Neural progenitor cell (in vitro differentiated cells): Measurements from ENCODE around the gene NDRG2. TPM values are rescaled to one million over a fixed set of nuclear protein-coding genes. Genes with fewer than 3 reads are reported as not detected.

Source experiments
- DNase-seq: peaks from one replicate; pipeline ENCODE4 v3.0.0-alpha.2; 2016; ENCODE audit warnings: low spot score
- H2AFZ ChIP-seq: fragments of 200-600 bp; sonication (generic); replicated peaks from 2 replicates; pipeline ENCODE4 v1.6.1; 2016; ENCODE audit warnings: antibody characterized with exemption
- H3F3A ChIP-seq: fragments of 200-600 bp; sonication (generic); 2 replicates; pipeline ENCODE4 v1.6.1; 2016; ENCODE audit warnings: antibody characterized with exemption, low read depth
- H3K27ac ChIP-seq: fragments of 200-600 bp; sonication (generic); 2 replicates; pipeline ENCODE4 v1.5.1; 2016; ENCODE audit warnings: mild to moderate bottlenecking
- H3K27me3 ChIP-seq: fragments of 200-600 bp; sonication (generic); 2 replicates; pipeline ENCODE4 v1.6.1; 2016; ENCODE audit warnings: mild to moderate bottlenecking, moderate library complexity
- H3K36me3 ChIP-seq: fragments of 200-600 bp; sonication (generic); 2 replicates; pipeline ENCODE4 v1.5.1; 2016
- H3K4me1 ChIP-seq: fragments of 200-600 bp; sonication (generic); 2 replicates; pipeline ENCODE4 v1.6.1; 2016; ENCODE audit warnings: mixed run types
- H3K4me2 ChIP-seq: fragments of 200-600 bp; sonication (generic); 2 replicates; pipeline ENCODE4 v1.6.1; 2016
- H3K4me3 ChIP-seq: fragments of 200-600 bp; sonication (generic); 2 replicates; pipeline ENCODE4 v1.5.1; 2016
- H3K79me2 ChIP-seq: fragments of 200-600 bp; sonication (generic); 2 replicates; pipeline ENCODE4 v1.6.1; 2016; ENCODE audit warnings: low read depth
- H3K9ac ChIP-seq: fragments of 200-600 bp; sonication (generic); 2 replicates; pipeline ENCODE4 v1.6.1; 2016
- H3K9me3 ChIP-seq: fragments of 200-600 bp; sonication (generic); 2 replicates; pipeline ENCODE4 v1.5.1; 2016; ENCODE audit warnings: low read depth
- H4K20me1 ChIP-seq: fragments of 200-600 bp; sonication (generic); 2 replicates; pipeline ENCODE4 v1.6.1; 2016; ENCODE audit warnings: low read depth
- H3K27ac Mint-ChIP-seq: 3 replicates; pipeline ENCODE4 v1.8.0; 2021; ENCODE audit warnings: mixed read lengths
- H3K27me3 Mint-ChIP-seq: 2 replicates; pipeline ENCODE4 v1.8.0; 2022; ENCODE audit warnings: low read depth, mild to moderate bottlenecking, inconsistent platforms, moderate library complexity, mixed read lengths; ENCODE audit not compliant: insufficient read depth
- H3K36me3 Mint-ChIP-seq: 3 replicates; pipeline ENCODE4 v1.8.0; 2021; ENCODE audit warnings: mixed read lengths
- H3K4me1 Mint-ChIP-seq: 3 replicates; pipeline ENCODE4 v1.8.0; 2021; ENCODE audit warnings: mixed read lengths
- H3K4me3 Mint-ChIP-seq: 3 replicates; pipeline ENCODE4 v1.8.0; 2021; ENCODE audit warnings: mild to moderate bottlenecking, moderate library complexity, mixed read lengths
- H3K9me3 Mint-ChIP-seq: 3 replicates; pipeline ENCODE4 v1.8.0; 2020; ENCODE audit warnings: mixed read lengths
- EZH2 ChIP-seq: fragments of 200-600 bp; sonication (generic); IDR thresholded peaks from 2 replicates; pipeline ENCODE4 v1.6.1; 2017; ENCODE audit warnings: antibody characterized with exemption, mild to moderate bottlenecking, moderate library complexity
- EZH2phosphoT487 ChIP-seq: fragments of 200-600 bp; sonication (generic); IDR thresholded peaks from 2 replicates; pipeline ENCODE4 v1.6.1; 2017; ENCODE audit warnings: antibody characterized with exemption
- total RNA-seq: library from RNA; depleted of rRNA; stranded (reverse); fragments of >200 nt; gene quantifications from 2 replicates; pipeline ENCODE4 v1.2.3, GENCODE V29; 2015; ENCODE audit warnings: low replicate concordance
- TF ChIP-seq, protein P1 (sequence below): fragments of 200-600 bp; sonication (generic); IDR thresholded peaks from 2 replicates; pipeline ENCODE4 v1.5.1; 2017; ENCODE audit warnings: antibody characterized with exemption, mild to moderate bottlenecking

The NDRG2 gene
- total RNA-seq, 1 donor from 2014 or later = 1.3 TPM

GRCh38 chr14:21072031-21072473 is 47.2 kb upstream of the NDRG2 start:
- TF ChIP-seq EZH2phosphoT487 (no peak), EZH2 (no peak)
- TF ChIP-seq, protein P1, sequence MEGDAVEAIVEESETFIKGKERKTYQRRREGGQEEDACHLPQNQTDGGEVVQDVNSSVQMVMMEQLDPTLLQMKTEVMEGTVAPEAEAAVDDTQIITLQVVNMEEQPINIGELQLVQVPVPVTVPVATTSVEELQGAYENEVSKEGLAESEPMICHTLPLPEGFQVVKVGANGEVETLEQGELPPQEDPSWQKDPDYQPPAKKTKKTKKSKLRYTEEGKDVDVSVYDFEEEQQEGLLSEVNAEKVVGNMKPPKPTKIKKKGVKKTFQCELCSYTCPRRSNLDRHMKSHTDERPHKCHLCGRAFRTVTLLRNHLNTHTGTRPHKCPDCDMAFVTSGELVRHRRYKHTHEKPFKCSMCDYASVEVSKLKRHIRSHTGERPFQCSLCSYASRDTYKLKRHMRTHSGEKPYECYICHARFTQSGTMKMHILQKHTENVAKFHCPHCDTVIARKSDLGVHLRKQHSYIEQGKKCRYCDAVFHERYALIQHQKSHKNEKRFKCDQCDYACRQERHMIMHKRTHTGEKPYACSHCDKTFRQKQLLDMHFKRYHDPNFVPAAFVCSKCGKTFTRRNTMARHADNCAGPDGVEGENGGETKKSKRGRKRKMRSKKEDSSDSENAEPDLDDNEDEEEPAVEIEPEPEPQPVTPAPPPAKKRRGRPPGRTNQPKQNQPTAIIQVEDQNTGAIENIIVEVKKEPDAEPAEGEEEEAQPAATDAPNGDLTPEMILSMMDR = no peak
- Histone ChIP-seq H3K4me1 (peaks cover 10% of the 10 kb centered on the region), H3K9me3 (no peaks in the 10 kb centered on the region), H4K20me1 (peaks cover 13% of the 10 kb centered on the region), H3F3A (peaks cover 44% of the 10 kb centered on the region), H3K79me2 (peaks cover 23% of the 10 kb centered on the region), H3K27me3 (peaks cover 7% of the 10 kb centered on the region), H3K4me2 (peak overlapping the region; percentile 92), H3K4me3 (peak overlapping the region; percentile 75), H3K9ac (no peak overlapping the region), H3K27ac (no peak overlapping the region), H2AFZ (no peak overlapping the region), H3K36me3 (no peaks in the 10 kb centered on the region)
- peaks cover 35% of the 10 kb centered on the region for H3K4me1 Mint-ChIP-seq
- peak overlapping the region; percentile 97 for H3K4me3 Mint-ChIP-seq
- H3K27me3 Mint-ChIP-seq = peaks cover 8% of the 10 kb centered on the region
- H3K27ac Mint-ChIP-seq = peak overlapping the region; percentile 88
- no peak for DNase-seq
- peaks cover 32% of the 10 kb centered on the region for H3K36me3 Mint-ChIP-seq
- no peaks in the 10 kb centered on the region for H3K9me3 Mint-ChIP-seq

DNA sequence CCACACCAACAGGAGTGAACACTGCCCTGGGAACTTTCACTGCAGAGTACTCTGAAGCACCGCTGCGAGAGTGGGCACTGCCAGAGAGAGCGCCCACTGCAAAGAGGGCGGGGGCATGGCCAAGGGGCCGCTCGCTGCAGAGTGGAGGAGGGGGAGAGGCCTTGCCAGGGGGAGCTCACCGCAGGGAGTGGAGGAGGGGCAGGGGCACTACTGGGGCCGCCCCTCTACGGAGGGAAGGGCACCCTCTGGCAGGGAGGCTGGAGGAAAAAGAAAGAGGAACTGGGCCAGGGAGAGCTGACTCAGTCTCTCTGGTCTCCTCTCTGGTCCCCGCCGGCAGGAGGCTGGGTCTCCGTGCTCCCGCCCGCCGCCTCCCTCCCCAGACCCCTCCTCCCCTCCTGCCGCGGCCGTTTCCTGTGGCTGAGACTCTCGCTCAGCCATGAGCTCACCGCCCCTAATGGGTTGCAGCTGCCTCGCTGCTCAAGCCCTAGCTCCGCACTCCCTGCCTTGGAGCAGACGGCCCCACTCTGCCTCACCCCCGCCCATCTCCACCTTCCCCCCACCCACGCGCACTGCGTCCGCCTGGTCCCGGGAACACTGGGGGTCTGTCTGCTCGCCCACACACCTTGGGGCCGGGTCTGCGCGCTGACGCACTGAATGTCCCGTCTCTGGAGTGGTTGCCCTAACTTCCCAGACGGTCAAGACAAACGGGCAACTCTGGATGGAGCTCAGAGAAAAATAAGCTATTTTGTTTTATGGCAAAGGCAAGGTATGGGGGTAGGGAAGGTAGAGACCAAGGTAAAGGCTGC is 46.6 kb upstream of the NDRG2 start:
- H3K4me3 Mint-ChIP-seq = peak overlapping the region; percentile 97
- H4K20me1 ChIP-seq = peaks cover 13% of the 10 kb centered on the region
- no peak overlapping the region for H2AFZ ChIP-seq

DNA sequence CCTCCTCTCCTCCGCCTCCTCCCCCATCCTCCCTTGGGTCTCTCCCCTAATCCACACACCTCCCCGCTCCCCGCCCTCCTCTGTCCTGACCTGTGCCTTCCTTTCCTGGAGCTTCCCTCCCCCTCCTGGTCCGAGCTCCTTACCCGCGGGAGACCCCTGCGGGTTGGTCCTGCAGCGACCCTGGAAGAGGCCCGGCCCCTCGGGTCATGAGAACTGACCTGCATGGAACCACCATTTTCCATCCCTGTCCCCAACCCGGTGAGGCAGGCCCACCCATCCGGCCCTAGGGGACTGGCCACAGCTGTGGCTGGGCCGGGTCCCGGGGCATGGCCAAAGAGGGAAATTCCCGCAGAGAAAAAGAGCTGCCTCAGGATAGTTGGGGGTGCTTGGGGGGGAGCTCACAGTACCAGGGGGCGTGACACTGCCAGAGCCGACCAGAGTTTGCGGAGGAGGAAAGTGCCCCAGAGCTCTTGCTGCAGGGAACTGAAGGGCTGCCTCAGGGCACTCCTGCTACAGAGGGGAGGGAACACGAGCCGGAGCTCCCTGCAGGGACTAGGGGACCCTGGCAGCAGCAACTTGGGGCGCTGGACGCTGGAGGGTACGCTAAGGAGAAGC is 45.9 kb upstream of the NDRG2 start:
- peak; percentile 89 for DNase-seq
- peak overlapping the region; percentile 68 for H3K27ac ChIP-seq
- no peak overlapping the region for H3K9ac ChIP-seq
- Mint-ChIP-seq H3K4me3 (peak overlapping the region; percentile 97), H3K27ac (peak overlapping the region; percentile 97), H3K4me1 (peaks cover 35% of the 10 kb centered on the region), H3K9me3 (no peaks in the 10 kb centered on the region), H3K36me3 (peaks cover 22% of the 10 kb centered on the region), H3K27me3 (peaks cover 9% of the 10 kb centered on the region)
- peaks cover 23% of the 10 kb centered on the region for H3K79me2 ChIP-seq
- H3K4me3 ChIP-seq = peak overlapping the region; percentile 75
- no peak for TF ChIP-seq EZH2phosphoT487
- TF ChIP-seq EZH2 = no peak
- TF ChIP-seq, protein P1 = peak; percentile 37
- H3K4me1 ChIP-seq = peaks cover 10% of the 10 kb centered on the region
- peak overlapping the region; percentile 92 for H3K4me2 ChIP-seq
- H3K9me3 ChIP-seq = no peaks in the 10 kb centered on the region
- peaks cover 7% of the 10 kb centered on the region for H3K27me3 ChIP-seq
- peaks cover 45% of the 10 kb centered on the region for H3F3A ChIP-seq
- no peak overlapping the region for H2AFZ ChIP-seq
- peaks cover 13% of the 10 kb centered on the region for H4K20me1 ChIP-seq
- H3K36me3 ChIP-seq = no peaks in the 10 kb centered on the region

More for the DNA sequence above, 46.6 kb upstream of the NDRG2 start:
- Histone ChIP-seq H3K4me1 (peaks cover 10% of the 10 kb centered on the region), H3K9me3 (no peaks in the 10 kb centered on the region), H3K4me3 (peak overlapping the region; percentile 75), H3K9ac (no peak overlapping the region), H3K4me2 (peak overlapping the region; percentile 92), H3F3A (peaks cover 45% of the 10 kb centered on the region), H3K36me3 (no peaks in the 10 kb centered on the region), H3K27me3 (peaks cover 7% of the 10 kb centered on the region), H3K79me2 (peaks cover 23% of the 10 kb centered on the region), H3K27ac (peak overlapping the region; percentile 68)
- no peak for TF ChIP-seq EZH2
- TF ChIP-seq, protein P1 = no peak
- no peak for TF ChIP-seq EZH2phosphoT487
- peaks cover 9% of the 10 kb centered on the region for H3K27me3 Mint-ChIP-seq
- H3K27ac Mint-ChIP-seq = peak overlapping the region; percentile 97
- DNase-seq = peak; percentile 90
- H3K4me1 Mint-ChIP-seq = peaks cover 35% of the 10 kb centered on the region
- H3K9me3 Mint-ChIP-seq = no peaks in the 10 kb centered on the region
- peaks cover 29% of the 10 kb centered on the region for H3K36me3 Mint-ChIP-seq
